ENCODE measurements around the gene STK17B. TPM values are rescaled to one million over a fixed set of nuclear protein-coding genes. Genes with fewer than 3 reads are reported as not detected.
A peak's percentile ranks its signal among the peaks of the same experiment; 100 is the strongest.

STK17B gene
- total RNA-seq, 1 donor = 139 TPM

DNA sequence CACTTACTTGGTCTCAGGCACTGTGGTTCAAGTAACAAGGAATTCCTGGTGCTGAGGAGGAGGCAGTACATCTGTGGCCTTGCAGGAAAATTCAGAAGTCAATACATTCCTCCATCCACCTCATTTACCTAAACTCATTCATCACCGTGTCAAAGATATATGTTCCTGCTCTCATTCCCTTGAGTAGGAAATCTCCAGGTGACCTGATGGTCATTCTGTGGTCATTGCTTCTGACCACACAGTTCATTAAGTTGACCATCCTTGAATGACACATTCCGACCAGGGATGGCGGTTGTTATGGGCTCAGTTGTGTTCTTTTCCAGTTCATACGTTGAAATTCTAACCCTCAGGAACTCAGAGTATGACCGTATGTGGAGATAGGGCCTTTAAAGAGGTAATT is 2.1 kb upstream of the STK17B start:
- no peak for DNase-seq (ENCODE audit: insufficient read length, low spot score, missing footprints)
- TF ChIP-seq, protein P1, sequence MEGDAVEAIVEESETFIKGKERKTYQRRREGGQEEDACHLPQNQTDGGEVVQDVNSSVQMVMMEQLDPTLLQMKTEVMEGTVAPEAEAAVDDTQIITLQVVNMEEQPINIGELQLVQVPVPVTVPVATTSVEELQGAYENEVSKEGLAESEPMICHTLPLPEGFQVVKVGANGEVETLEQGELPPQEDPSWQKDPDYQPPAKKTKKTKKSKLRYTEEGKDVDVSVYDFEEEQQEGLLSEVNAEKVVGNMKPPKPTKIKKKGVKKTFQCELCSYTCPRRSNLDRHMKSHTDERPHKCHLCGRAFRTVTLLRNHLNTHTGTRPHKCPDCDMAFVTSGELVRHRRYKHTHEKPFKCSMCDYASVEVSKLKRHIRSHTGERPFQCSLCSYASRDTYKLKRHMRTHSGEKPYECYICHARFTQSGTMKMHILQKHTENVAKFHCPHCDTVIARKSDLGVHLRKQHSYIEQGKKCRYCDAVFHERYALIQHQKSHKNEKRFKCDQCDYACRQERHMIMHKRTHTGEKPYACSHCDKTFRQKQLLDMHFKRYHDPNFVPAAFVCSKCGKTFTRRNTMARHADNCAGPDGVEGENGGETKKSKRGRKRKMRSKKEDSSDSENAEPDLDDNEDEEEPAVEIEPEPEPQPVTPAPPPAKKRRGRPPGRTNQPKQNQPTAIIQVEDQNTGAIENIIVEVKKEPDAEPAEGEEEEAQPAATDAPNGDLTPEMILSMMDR (IDR thresholded peaks at IDR 0.05; ENCODE audit: extremely low read depth, low read depth, low read length) = no peak
- Histone ChIP-seq H3K79me2 (ENCODE audit: insufficient read depth, low read length) (peaks cover 29% of the 10 kb centered on the region), H3K36me3 (ENCODE audit: insufficient read depth, low read length) (no peaks in the 10 kb centered on the region), H3K4me3 (ENCODE audit: insufficient read depth, low read length) (no peak overlapping the region), H3K9me3 (ENCODE audit: low read depth, low read length) (no peaks in the 10 kb centered on the region), H3K4me2 (ENCODE audit: insufficient read depth, low read length) (no peak overlapping the region), H3K27ac (ENCODE audit: low read depth, low read length) (no peak overlapping the region), H3K27me3 (ENCODE audit: insufficient read depth, low read length) (no peaks in the 10 kb centered on the region), H4K20me1 (ENCODE audit: insufficient read depth, low read length) (no peaks in the 10 kb centered on the region), H2AFZ (ENCODE audit: low read length) (no peak overlapping the region), H3K4me1 (ENCODE audit: insufficient read depth, low read length) (no peaks in the 10 kb centered on the region)

DNA sequence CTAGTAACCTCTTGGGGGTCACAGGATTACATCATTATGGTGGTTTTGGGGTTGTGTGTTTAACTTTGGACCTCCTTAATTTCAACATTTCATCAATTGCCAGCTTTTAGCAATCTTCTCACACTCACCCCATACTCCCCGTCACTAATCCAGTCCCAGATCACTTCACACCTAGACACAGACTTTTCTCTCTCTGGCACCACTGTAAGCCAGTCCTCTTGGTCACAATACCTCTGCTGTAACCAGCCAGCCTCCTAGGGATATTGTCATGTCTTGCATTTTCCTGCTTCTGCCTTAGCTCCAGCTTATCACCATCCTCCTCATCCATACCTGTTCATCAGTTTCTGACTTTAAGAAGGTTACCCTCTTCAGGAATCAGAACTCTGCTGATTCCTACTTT is 1.6 kb upstream of the STK17B start:
- H3K4me3 ChIP-seq (ENCODE audit: insufficient read depth, low read length) = no peak overlapping the region
- H3K4me1 ChIP-seq (ENCODE audit: insufficient read depth, low read length) = peaks cover 3% of the 10 kb centered on the region
- H3K27me3 ChIP-seq (ENCODE audit: insufficient read depth, low read length) = no peaks in the 10 kb centered on the region
- H3K79me2 ChIP-seq (ENCODE audit: insufficient read depth, low read length) = peaks cover 34% of the 10 kb centered on the region
- DNase-seq (ENCODE audit: insufficient read length, low spot score, missing footprints) = no peak
- H3K4me2 ChIP-seq (ENCODE audit: insufficient read depth, low read length) = no peak overlapping the region
- TF ChIP-seq, protein P1 (IDR thresholded peaks at IDR 0.05; ENCODE audit: extremely low read depth, low read depth, low read length) = no peak
- no peak overlapping the region for H3K27ac ChIP-seq (ENCODE audit: low read depth, low read length)
- H4K20me1 ChIP-seq (ENCODE audit: insufficient read depth, low read length) = no peaks in the 10 kb centered on the region
- H3K9me3 ChIP-seq (ENCODE audit: low read depth, low read length) = no peaks in the 10 kb centered on the region
- H2AFZ ChIP-seq (ENCODE audit: low read length) = no peak overlapping the region
- no peaks in the 10 kb centered on the region for H3K36me3 ChIP-seq (ENCODE audit: insufficient read depth, low read length)

DNA sequence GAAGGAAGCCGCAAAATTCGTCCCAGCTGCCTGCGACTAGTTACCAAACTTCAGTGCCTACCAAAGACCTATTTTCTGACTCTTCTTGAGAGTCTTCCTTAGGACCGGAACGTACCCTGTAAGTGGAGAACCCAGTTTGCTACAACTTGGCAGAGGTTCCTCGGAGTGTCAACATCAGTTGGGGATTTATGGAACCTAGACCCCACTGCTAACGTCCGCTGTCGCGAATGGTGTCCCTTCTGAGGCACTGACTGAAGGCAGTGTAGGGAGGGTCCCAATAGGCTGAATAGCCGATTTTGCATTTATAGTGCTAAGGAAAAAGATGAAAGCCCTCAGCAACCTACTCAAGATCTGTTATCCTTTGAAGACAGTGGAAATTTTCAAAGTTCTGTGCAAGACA is 568 bp upstream of the STK17B start:
- H3K27ac ChIP-seq (ENCODE audit: low read depth, low read length) = no peak overlapping the region
- peaks cover 13% of the 10 kb centered on the region for H3K4me1 ChIP-seq (ENCODE audit: insufficient read depth, low read length)
- TF ChIP-seq, protein P1 (IDR thresholded peaks at IDR 0.05; ENCODE audit: extremely low read depth, low read depth, low read length) = no peak
- no peaks in the 10 kb centered on the region for H3K36me3 ChIP-seq (ENCODE audit: insufficient read depth, low read length)
- peak overlapping the region; percentile 89 for H3K4me2 ChIP-seq (ENCODE audit: insufficient read depth, low read length)
- H3K4me3 ChIP-seq (ENCODE audit: insufficient read depth, low read length) = peak overlapping the region; percentile 93
- no peak for DNase-seq (ENCODE audit: insufficient read length, low spot score, missing footprints)
- peak overlapping the region; percentile 75 for H2AFZ ChIP-seq (ENCODE audit: low read length)
- H3K9me3 ChIP-seq (ENCODE audit: low read depth, low read length) = no peaks in the 10 kb centered on the region
- no peaks in the 10 kb centered on the region for H4K20me1 ChIP-seq (ENCODE audit: insufficient read depth, low read length)
- peaks cover 44% of the 10 kb centered on the region for H3K79me2 ChIP-seq (ENCODE audit: insufficient read depth, low read length)
- no peaks in the 10 kb centered on the region for H3K27me3 ChIP-seq (ENCODE audit: insufficient read depth, low read length)

DNA sequence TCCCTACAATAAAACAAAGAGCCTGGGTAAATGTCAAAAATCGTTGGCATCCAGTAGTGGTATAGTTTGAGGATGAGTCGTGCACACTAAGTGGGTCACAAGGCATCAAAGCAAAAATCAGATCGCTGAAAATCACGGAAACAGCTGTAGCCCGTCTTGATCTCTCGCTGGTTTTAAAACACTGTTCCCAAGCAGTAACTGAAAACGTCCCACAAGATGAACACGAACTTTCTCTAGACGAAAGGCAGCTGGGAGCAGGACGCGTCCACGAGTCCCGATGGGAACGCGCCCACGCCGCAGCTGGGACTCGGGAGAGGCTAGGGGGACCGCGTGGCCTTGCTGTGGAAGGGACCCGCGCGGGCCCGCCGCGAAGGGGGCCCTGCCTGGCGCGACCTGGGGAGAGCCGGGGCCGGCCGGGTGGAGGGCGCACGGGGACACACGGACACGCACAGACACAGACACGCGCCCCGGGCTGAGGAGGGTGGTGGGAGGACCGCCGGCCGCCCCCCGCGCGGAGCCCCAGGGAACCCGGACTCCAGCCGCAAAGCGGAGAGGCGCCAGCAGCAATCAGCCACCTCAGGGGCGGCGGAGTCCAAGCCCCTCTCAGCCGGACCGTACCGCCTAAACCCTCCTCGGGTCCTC is 651 bp downstream of the STK17B start:
- no peaks in the 10 kb centered on the region for H3K27me3 ChIP-seq (ENCODE audit: insufficient read depth, low read length)
- H3K4me3 ChIP-seq (ENCODE audit: insufficient read depth, low read length) = peak overlapping the region; percentile 93
- peak; percentile 84 for DNase-seq (ENCODE audit: insufficient read length, low spot score, missing footprints)
- H3K36me3 ChIP-seq (ENCODE audit: insufficient read depth, low read length) = peaks cover 2% of the 10 kb centered on the region
- H3K9me3 ChIP-seq (ENCODE audit: low read depth, low read length) = no peaks in the 10 kb centered on the region
- no peak overlapping the region for H2AFZ ChIP-seq (ENCODE audit: low read length)
- H3K79me2 ChIP-seq (ENCODE audit: insufficient read depth, low read length) = peaks cover 56% of the 10 kb centered on the region
- H3K4me2 ChIP-seq (ENCODE audit: insufficient read depth, low read length) = peak overlapping the region; percentile 91
- H3K4me1 ChIP-seq (ENCODE audit: insufficient read depth, low read length) = peaks cover 24% of the 10 kb centered on the region
- peak overlapping the region; percentile 93 for H3K27ac ChIP-seq (ENCODE audit: low read depth, low read length)
- TF ChIP-seq, protein P1 (IDR thresholded peaks at IDR 0.05; ENCODE audit: extremely low read depth, low read depth, low read length) = no peak
- no peaks in the 10 kb centered on the region for H4K20me1 ChIP-seq (ENCODE audit: insufficient read depth, low read length)

All from osteoblast (primary cell).